IMR-90 (cell line): ENCODE measurements around the gene VPS41. TPM values are rescaled to one million over a fixed set of nuclear protein-coding genes. Genes with fewer than 3 reads are reported as not detected.

Experiments
- ATAC-seq: fragments of 200-7000 bp; cut with Tn5 transposase; 2 replicates; pipeline ENCODE4 v1.9.1; 2020; ENCODE audit warnings: low read depth, mild to moderate bottlenecking, moderate library complexity
- BruUV-seq: library from RNA; stranded (reverse); fragments of 400-500 nt; replicated peaks from 2 replicates; lab custom pipeline; 2021; lab: Mats Ljungman, UMichigan
- CTCF ChIA-PET: fragments of 300-600 bp; formaldehyde crosslinking; extraction: SDS; loops from one replicate; lab custom pipeline; 2021; ENCODE audit warnings: antibody characterized with exemption; lab: Yijun Ruan, JAX
- POLR2A ChIA-PET: fragments of 300-600 bp; sonication (Branson Sonifier 250); formaldehyde crosslinking; loops from one replicate; lab custom pipeline; 2022; ENCODE audit warnings: antibody characterized with exemption; ENCODE audit not compliant: unreplicated experiment; lab: Charles Lee
- DNase-seq: peaks from one replicate; pipeline ENCODE4 v3.0.0; 2013
- H2AFZ ChIP-seq: replicated peaks from 2 replicates; pipeline ENCODE3; 2013; ENCODE audit warnings: low read length, mild to moderate bottlenecking; ENCODE audit not compliant: poor library complexity
- H2AK5ac ChIP-seq: 2 replicates; pipeline ENCODE4 v1.6.1; 2013; ENCODE audit warnings: low read depth, low read length, inconsistent platforms
- H2AK9ac ChIP-seq: replicated peaks from 2 replicates; pipeline ENCODE3; 2013; ENCODE audit warnings: mild to moderate bottlenecking, low read depth, low read length, moderate library complexity; ENCODE audit not compliant: poor library complexity
- H2BK120ac ChIP-seq: 2 replicates; pipeline ENCODE4 v1.6.1; 2013; ENCODE audit warnings: low read depth, low read length, inconsistent platforms
- H2BK15ac ChIP-seq: 3 replicates; pipeline ENCODE4 v1.6.1; 2013; ENCODE audit warnings: low read depth, low read length, inconsistent platforms
- H2BK20ac ChIP-seq: 2 replicates; pipeline ENCODE4 v1.6.1; 2013; ENCODE audit warnings: low read depth, mild to moderate bottlenecking, inconsistent platforms, low read length, moderate library complexity
- H2BK5ac ChIP-seq: 2 replicates; pipeline ENCODE4 v1.6.1; 2013; ENCODE audit warnings: mild to moderate bottlenecking, low read depth, low read length, inconsistent platforms; ENCODE audit not compliant: poor library complexity, severe bottlenecking
- H3K14ac ChIP-seq: replicated peaks from 2 replicates; pipeline ENCODE4 v1.6.1; 2013; ENCODE audit warnings: low read depth, low read length, inconsistent platforms
- H3K18ac ChIP-seq: 2 replicates; pipeline ENCODE4 v1.6.1; 2013; ENCODE audit warnings: low read depth, low read length, control low read depth
- H3K23ac ChIP-seq: 2 replicates; pipeline ENCODE4 v1.6.1; 2013; ENCODE audit warnings: low read depth, low read length, inconsistent platforms
- H3K27ac ChIP-seq: 2 replicates; pipeline ENCODE4 v1.5.1; 2013; ENCODE audit warnings: mild to moderate bottlenecking, control low read depth, low read length; ENCODE audit not compliant: insufficient read depth
- H3K27me3 ChIP-seq: 2 replicates; pipeline ENCODE4 v1.6.1; 2013; ENCODE audit warnings: low read length; ENCODE audit not compliant: control insufficient read depth, insufficient read depth
- H3K36me3 ChIP-seq: 2 replicates; pipeline ENCODE4 v1.6.1; 2013; ENCODE audit warnings: low read length, mixed read lengths; ENCODE audit not compliant: control insufficient read depth, insufficient read depth
- H3K4ac ChIP-seq: 2 replicates; pipeline ENCODE4 v1.6.1; 2013; ENCODE audit warnings: low read depth, low read length, inconsistent platforms
- H3K4me1 ChIP-seq: 2 replicates; pipeline ENCODE4 v1.6.1; 2013; ENCODE audit warnings: low read length, mixed read lengths; ENCODE audit not compliant: control insufficient read depth, insufficient read depth
- H3K4me2 ChIP-seq: 2 replicates; pipeline ENCODE4 v1.6.1; 2013; ENCODE audit warnings: low read depth, mild to moderate bottlenecking, control low read depth, low read length, moderate library complexity
- H3K4me3 ChIP-seq: 2 replicates; pipeline ENCODE4 v1.5.1; 2013; ENCODE audit warnings: low read depth, mild to moderate bottlenecking, control low read depth, low read length, moderate library complexity; ENCODE audit not compliant: insufficient read depth
- H3K56ac ChIP-seq: 2 replicates; pipeline ENCODE4 v1.6.1; 2013; ENCODE audit warnings: low read length, inconsistent platforms; ENCODE audit not compliant: insufficient read depth; ENCODE audit errors: extremely low read depth
- H3K79me1 ChIP-seq, 2 experiments: 2 replicates each; pipeline ENCODE4 v1.6.1; 2013; ENCODE audit warnings: low read length in 2 of 2, inconsistent platforms in 1 of 2, low read depth in 1 of 2
- H3K9ac ChIP-seq: 2 replicates; pipeline ENCODE4 v1.6.1; 2013; ENCODE audit warnings: low read depth, low read length, control low read depth
- H3K9me1 ChIP-seq: 2 replicates; pipeline ENCODE4 v1.6.1; 2013; ENCODE audit warnings: low read length, inconsistent platforms; ENCODE audit not compliant: insufficient read depth
- H3K9me3 ChIP-seq: 2 replicates; pipeline ENCODE4 v1.6.1; 2013; ENCODE audit warnings: low read length; ENCODE audit not compliant: control insufficient read depth, insufficient read depth
- H4K20me1 ChIP-seq: 2 replicates; pipeline ENCODE4 v1.6.1; 2013; ENCODE audit warnings: low read length, inconsistent platforms; ENCODE audit not compliant: insufficient read depth
- H4K5ac ChIP-seq: 2 replicates; pipeline ENCODE4 v1.6.1; 2013; ENCODE audit warnings: mild to moderate bottlenecking, low read depth, low read length, control low read depth
- H4K8ac ChIP-seq, 2 experiments: 2 replicates each; pipeline ENCODE4 v1.6.1; 2013; ENCODE audit warnings: low read depth in 2 of 2, low read length in 2 of 2, control low read depth in 1 of 2, inconsistent platforms in 1 of 2
- H4K91ac ChIP-seq: 2 replicates; pipeline ENCODE4 v1.6.1; 2013; ENCODE audit warnings: low read depth, low read length, inconsistent platforms; ENCODE audit not compliant: insufficient read depth
- CEBPB ChIP-seq: IDR thresholded peaks from 2 replicates; pipeline ENCODE4 v1.6.1; 2012; ENCODE audit warnings: low read depth, low read length, improper control_type of control experiment
- FOS ChIP-seq: fragments of 150-350 bp; IDR thresholded peaks from 2 replicates; pipeline ENCODE4 v1.6.1; 2016; ENCODE audit warnings: low read depth, low read length
- MAZ ChIP-seq: IDR thresholded peaks from 2 replicates; pipeline ENCODE4 v1.6.1; 2012; ENCODE audit warnings: low read depth, mild to moderate bottlenecking, low read length, improper control_type of control experiment, moderate library complexity, borderline replicate concordance
- MXI1 ChIP-seq: IDR thresholded peaks from 2 replicates; pipeline ENCODE4 v1.6.1; 2012; ENCODE audit warnings: low read depth, mild to moderate bottlenecking, low read length, moderate library complexity, borderline replicate concordance
- POLR2A ChIP-seq: IDR thresholded peaks from 2 replicates; pipeline ENCODE4 v1.6.1; 2012; ENCODE audit warnings: mild to moderate bottlenecking, low read depth, low read length
- RAD21 ChIP-seq: IDR thresholded peaks from 2 replicates; pipeline ENCODE4 v1.6.1; 2012; ENCODE audit warnings: low read length, improper control_type of control experiment
- RCOR1 ChIP-seq: IDR thresholded peaks from 2 replicates; pipeline ENCODE4 v1.6.1; 2012; ENCODE audit warnings: mild to moderate bottlenecking, low read length, improper control_type of control experiment; ENCODE audit not compliant: insufficient replicate concordance
- RFX5 ChIP-seq: IDR thresholded peaks from 2 replicates; pipeline ENCODE4 v1.8.0; 2012; ENCODE audit warnings: low read depth, mild to moderate bottlenecking, low read length, moderate library complexity
- SMC3 ChIP-seq: fragments of 150-350 bp; IDR thresholded peaks from 2 replicates; pipeline ENCODE4 v1.6.1; 2016; ENCODE audit warnings: low read depth, mild to moderate bottlenecking, antibody characterized with exemption, low read length, moderate library complexity
- WGBS, 2 experiments: methylation state at CpG; one replicate each; pipeline versions ENCODE4 v1.1.5 to v1.1.7; 2013; ENCODE audit warnings: missing lambda C conversion rate in 2 of 2; ENCODE audit not compliant: insufficient read length in 1 of 2; ENCODE audit errors: extremely low coverage in 2 of 2; 5-methylcytosine and 5-hydroxymethylcytosine counted together
- dilution Hi-C: fragments of 300-500 bp; cut with HindIII; formaldehyde crosslinking; loops from one replicate; pipeline ENCODE4 v1.14.3; 2018; ENCODE audit warnings: low sequenced_read_pairs; ENCODE audit not compliant: unreplicated experiment
- in situ Hi-C: fragments of 300-500 bp; cut with MboI; formaldehyde crosslinking; loops from 3 replicates; pipeline ENCODE4 v1.14.3; 2019; ENCODE audit warnings: low sequenced_read_pairs, inconsistent platforms, mixed read lengths
- intact Hi-C: fragments of 100-400 bp; cut with micrococcal nuclease; formaldehyde crosslinking; loops from 2 replicates; pipeline ENCODE4 v1.10.0; 2022
- polyA plus RNA-seq, 3 experiments: library from polyadenylated mRNA; depleted of rRNA; stranded (reverse); fragments of >200 nt; gene quantifications; 2 replicates each; pipeline ENCODE4 v1.2.3, GENCODE V29; 2012; ENCODE audit warnings: low replicate concordance in 1 of 3
- total RNA-seq: library from RNA; depleted of rRNA; stranded (reverse); fragments of >200 nt; gene quantifications from 2 replicates; pipeline ENCODE4 v1.2.3, GENCODE V29; 2012
- TF ChIP-seq, protein P1 (sequence below): fragments of 150-350 bp; IDR thresholded peaks from 2 replicates; pipeline ENCODE4 v1.6.1; 2017; ENCODE audit warnings: mild to moderate bottlenecking, antibody characterized with exemption, low read length, low read depth
- TF ChIP-seq, protein P2 (sequence below): fragments of 150-350 bp; IDR thresholded peaks from 2 replicates; pipeline ENCODE4 v1.6.1; 2016; ENCODE audit warnings: low read depth, mild to moderate bottlenecking, low read length, moderate library complexity, borderline replicate concordance

Gene VPS41
- total and polyA plus RNA-seq, 2 of the 4 experiments (the other 2 are of a cell fraction), result 16.0 to 28.0 TPM

DNA sequence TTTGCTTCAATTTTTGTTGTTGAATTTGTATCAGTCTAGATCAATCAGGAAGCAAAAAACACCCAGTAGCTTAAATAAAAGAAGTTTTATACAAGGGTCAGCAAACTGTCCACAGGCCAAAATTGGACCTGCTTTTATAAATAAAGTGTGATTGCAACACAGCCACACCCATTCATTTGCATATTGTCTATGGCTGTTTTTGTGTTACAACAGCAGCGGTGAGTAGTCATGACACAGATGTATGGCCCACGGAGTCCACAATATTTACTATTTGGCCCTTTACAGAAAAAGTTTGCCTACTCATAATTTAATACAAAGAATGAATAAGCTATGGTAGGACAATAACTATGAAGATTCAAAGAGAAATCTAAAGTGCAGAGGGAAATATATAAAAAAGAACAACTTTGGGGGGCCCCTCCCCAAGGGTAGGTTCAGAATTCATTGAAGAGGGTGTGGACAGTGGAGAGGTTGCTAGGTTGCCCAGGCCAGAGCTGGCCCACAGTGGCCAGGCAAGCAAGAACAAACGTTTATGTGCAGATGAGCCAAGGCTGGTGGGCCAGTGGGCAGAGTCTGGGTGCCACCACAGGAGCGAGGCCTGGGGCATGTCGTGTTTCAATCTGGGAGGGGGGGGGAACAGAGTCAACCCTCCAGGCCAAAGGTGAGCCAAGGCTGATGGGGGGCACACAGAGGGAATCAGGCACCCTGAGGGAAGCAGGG, 230.9 kb downstream of the VPS41 start:
- no peak overlapping the region for H4K8ac ChIP-seq
- TF ChIP-seq RAD21 (no peak), MXI1 (no peak), FOS (no peak), SMC3 (no peak), CEBPB (no peak), POLR2A (no peak), RCOR1 (no peak), MAZ (no peak), RFX5 (no peak)
- TF ChIP-seq, protein P1, sequence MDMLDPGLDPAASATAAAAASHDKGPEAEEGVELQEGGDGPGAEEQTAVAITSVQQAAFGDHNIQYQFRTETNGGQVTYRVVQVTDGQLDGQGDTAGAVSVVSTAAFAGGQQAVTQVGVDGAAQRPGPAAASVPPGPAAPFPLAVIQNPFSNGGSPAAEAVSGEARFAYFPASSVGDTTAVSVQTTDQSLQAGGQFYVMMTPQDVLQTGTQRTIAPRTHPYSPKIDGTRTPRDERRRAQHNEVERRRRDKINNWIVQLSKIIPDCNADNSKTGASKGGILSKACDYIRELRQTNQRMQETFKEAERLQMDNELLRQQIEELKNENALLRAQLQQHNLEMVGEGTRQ, result no peak
- TF ChIP-seq, protein P2, sequence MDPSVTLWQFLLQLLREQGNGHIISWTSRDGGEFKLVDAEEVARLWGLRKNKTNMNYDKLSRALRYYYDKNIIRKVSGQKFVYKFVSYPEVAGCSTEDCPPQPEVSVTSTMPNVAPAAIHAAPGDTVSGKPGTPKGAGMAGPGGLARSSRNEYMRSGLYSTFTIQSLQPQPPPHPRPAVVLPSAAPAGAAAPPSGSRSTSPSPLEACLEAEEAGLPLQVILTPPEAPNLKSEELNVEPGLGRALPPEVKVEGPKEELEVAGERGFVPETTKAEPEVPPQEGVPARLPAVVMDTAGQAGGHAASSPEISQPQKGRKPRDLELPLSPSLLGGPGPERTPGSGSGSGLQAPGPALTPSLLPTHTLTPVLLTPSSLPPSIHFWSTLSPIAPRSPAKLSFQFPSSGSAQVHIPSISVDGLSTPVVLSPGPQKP, result no peak
- WGBS, 2 experiments, result no CpG with 5 or more reads among the region's 5 CpGs
- H3K56ac ChIP-seq, result no peak overlapping the region
- H3K4ac ChIP-seq, result no peak overlapping the region
- ATAC-seq, result no peak
- no peaks in the 10 kb centered on the region for H4K20me1 ChIP-seq
- H2BK120ac ChIP-seq, result no peak overlapping the region
- no peaks in the 10 kb centered on the region for H3K36me3 ChIP-seq
- BruUV-seq, result no TSS peak
- no peak overlapping the region for H2BK20ac ChIP-seq
- dilution Hi-C loops, result no loop called here
- no peak overlapping the region for H3K4me3 ChIP-seq
- in situ Hi-C loops, result no loop called here
- no peak overlapping the region for H3K9ac ChIP-seq
- no peak overlapping the region for H2AFZ ChIP-seq
- H3K27ac ChIP-seq, result no peak overlapping the region
- ChIA-PET CTCF (no interaction called here), POLR2A (no interaction called here)
- no peak overlapping the region for H3K4me2 ChIP-seq
- H4K91ac ChIP-seq, result no peak overlapping the region
- no peaks in the 10 kb centered on the region; the same call in 1 of the 2 replicates for H3K27me3 ChIP-seq
- peaks cover 6% of the 10 kb centered on the region for H3K4me1 ChIP-seq
- no peak overlapping the region for H2AK5ac ChIP-seq
- H4K5ac ChIP-seq, result no peak overlapping the region
- no peak overlapping the region for H3K14ac ChIP-seq
- no peak overlapping the region for H2AK9ac ChIP-seq
- H3K9me1 ChIP-seq, result no peaks in the 10 kb centered on the region
- no peaks in the 10 kb centered on the region for H3K79me1 ChIP-seq
- no peaks in the 10 kb centered on the region for H3K9me3 ChIP-seq
- no peak overlapping the region; the same call in 2 of the 3 replicates for H2BK15ac ChIP-seq
- no peak for DNase-seq
- intact Hi-C loops, result no loop called here
- no peak overlapping the region for H3K18ac ChIP-seq
- H2BK5ac ChIP-seq, result no peak overlapping the region
- no peak overlapping the region for H3K23ac ChIP-seq
